Measurements from ENCODE around the gene BFSP2.

DNA sequence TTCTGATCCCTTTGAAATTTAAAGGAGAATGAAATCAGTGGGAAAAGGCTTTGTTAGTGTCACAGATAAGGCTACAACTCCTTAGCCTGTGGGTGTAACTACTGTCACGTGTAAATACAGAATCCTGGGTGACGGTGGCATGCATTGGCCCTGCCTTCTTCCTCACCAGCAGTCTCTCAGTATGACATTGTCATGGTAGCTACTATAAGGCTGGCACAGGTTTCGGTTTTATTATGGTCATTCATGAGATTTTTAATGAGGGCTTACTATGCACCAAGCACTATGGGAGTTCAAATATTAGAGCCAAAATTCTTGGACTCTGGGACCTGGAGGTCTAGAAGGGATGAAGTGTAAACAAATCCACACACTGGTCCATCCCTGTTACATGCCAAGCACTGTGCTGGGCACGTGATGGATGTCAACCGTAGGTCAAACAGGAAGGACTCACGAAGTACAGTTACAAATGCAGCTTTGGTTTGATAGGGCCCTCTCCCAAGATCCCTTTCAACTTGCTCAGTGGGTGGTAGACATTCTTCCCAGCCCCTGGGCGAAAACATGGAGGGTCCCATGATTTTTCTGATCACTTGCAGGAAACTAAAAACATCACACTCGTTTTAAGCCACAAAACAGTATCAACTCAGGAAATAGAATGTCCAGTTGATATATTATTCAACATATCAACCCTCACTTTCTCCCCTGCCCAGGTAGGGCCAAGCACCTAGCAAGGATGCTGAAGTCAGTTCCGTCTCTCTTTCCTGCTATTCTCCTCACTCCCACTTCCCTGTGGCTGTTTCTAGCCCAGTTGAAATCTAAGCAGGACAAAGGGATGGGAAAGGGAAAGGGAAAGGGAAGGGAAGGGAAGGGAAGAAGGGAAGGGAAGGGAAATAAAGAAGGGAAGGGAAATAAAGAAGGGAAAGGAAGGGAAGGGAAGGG is 25.3 kb downstream of the BFSP2 start:
- TF ChIP-seq, protein P1, sequence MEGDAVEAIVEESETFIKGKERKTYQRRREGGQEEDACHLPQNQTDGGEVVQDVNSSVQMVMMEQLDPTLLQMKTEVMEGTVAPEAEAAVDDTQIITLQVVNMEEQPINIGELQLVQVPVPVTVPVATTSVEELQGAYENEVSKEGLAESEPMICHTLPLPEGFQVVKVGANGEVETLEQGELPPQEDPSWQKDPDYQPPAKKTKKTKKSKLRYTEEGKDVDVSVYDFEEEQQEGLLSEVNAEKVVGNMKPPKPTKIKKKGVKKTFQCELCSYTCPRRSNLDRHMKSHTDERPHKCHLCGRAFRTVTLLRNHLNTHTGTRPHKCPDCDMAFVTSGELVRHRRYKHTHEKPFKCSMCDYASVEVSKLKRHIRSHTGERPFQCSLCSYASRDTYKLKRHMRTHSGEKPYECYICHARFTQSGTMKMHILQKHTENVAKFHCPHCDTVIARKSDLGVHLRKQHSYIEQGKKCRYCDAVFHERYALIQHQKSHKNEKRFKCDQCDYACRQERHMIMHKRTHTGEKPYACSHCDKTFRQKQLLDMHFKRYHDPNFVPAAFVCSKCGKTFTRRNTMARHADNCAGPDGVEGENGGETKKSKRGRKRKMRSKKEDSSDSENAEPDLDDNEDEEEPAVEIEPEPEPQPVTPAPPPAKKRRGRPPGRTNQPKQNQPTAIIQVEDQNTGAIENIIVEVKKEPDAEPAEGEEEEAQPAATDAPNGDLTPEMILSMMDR (IDR thresholded peaks at IDR 0.05) = no peak
- TF ChIP-seq POLR2A (IDR thresholded peaks at IDR 0.05) = no peak
- no peak for TF ChIP-seq EP300 (IDR thresholded peaks at IDR 0.05)
- no peak for TF ChIP-seq POLR2AphosphoS5 (IDR thresholded peaks at IDR 0.05)
